Stimulated activated CD4-positive, alpha-beta T cell treated with anti-CD3 and anti-CD28 coated beads, Interleukin-15, amount 100 ng/mL, for 48 hours (primary cell): Measurements from ENCODE around the gene FBXO34.

Source experiments
- DNase-seq, 2 donors: peaks; one replicate each; pipeline ENCODE4 v3.0.0-alpha.2; 2020; ENCODE audit warnings: low read depth in 2 of 2

FBXO34 gene

DNA sequence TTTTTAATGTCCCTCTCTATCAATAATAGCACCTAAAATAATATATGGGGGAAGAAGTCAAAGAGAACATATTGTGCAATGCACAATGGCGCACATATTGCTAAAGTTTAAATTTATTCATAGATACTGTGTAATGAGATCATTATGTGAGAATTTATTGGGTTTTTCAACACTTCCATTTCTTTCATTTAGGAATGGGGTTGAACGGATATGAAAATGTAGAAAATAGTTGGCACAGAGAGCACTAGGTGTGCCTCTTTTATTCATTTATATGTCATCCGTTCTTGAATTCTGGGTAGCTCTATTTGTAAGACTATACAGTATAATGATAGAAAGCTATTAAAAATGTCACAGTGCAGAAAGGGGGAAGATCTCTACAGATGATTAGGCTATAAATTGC is 76.5 kb downstream of the FBXO34 start:
- no peak for DNase-seq

DNA sequence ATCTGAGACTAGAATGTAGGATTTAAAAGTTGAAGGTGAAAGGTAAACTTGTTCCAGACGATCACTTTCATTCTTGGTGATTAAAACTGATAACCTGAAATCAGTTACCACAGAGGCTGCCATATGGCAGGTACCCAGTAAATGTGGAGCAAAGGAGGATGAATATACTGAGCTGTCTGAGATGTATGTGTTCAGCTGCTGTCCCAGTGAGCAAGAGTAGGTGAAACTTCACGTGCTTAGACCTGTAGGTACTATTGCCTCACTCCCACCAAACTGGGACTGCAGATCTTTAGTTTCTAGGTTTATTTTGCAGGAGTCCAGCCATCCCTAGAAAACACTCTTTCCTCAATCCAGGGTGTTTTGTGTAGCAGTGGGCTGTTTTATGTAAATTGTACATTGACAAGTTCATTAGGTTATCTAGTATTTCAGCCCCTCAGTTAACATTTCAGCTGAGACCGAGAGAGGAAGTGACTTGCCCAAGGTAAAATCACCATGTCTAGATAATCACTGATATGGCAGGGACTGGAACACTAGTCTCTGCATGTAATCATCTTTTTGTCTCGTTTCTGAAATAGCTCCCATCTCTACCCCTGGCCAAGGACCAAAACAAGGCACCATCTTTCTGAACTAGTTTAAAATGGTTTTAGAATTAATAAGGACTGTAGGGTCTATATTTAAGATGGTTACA is 77.7 kb downstream of the FBXO34 start:
- no peak for DNase-seq

DNA sequence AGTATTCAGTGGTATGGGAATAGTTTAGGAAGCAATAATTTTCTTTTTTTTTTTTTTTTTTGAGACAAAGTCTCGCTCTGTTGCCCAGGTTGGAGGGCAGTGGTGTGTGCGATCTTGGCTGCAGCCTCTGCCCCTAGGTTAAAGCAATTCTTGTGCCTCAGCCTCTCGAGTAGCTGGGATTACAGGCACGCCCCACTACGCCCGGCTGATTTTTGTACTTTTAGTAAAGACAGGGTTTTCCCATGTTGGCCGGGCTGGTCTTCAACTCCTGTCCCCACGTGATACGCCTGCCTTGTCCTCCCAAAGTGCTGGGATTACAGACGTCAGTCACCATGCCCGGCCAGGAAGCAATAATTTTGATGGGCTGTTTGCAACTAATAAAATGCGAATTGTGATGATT is 78.3 kb downstream of the FBXO34 start:
- no peak for DNase-seq

DNA sequence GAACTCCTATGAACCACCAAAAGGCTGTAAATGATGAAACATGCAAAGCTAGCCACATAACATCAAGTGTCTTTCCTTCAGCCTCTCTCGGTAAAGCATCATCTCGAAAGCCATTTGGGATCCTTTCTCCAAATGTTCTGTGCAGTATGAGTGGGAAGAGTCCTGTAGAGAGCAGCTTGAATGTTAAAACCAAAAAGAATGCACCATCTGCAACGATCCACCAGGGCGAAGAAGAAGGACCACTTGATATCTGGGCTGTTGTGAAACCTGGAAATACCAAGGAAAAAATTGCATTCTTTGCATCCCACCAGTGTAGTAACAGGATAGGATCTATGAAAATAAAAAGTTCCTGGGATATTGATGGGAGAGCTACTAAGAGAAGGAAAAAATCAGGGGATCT is 79.2 kb downstream of the FBXO34 start:
- DNase-seq = no peak

DNA sequence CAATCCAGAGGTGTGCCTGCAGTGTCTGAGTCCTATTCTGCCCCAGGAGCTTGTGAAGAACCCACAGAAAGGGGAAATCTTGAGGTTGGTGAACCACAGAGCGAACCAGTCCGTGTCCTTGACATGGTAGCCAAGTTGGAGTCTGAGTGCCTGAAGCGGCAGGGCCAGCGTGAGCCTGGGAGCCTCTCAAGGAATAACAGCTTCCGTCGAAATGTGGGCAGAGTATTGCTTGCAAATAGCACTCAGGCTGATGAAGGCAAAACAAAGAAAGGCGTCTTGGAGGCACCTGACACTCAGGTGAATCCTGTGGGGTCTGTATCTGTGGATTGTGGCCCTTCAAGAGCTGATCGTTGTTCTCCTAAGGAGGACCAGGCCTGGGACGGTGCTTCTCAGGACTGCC is 79.9 kb downstream of the FBXO34 start:
- DNase-seq = no peak

DNA sequence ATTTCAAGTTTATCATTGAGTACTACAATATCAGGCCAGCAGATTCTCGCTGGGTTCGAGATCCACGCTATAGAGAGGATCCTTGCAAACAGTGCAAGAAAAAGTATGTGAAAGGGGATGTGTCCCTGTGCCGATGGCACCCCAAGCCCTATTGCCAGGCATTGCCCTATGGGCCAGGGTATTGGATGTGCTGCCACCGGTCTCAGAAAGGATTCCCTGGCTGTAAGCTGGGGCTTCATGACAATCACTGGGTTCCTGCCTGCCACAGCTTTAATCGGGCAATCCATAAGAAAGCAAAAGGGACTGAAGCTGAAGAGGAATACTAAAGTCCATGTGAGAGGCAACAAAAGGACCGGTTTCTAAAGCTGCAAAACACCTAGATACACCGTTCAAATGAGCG is 81.0 kb downstream of the FBXO34 start:
- no peak for DNase-seq

DNA sequence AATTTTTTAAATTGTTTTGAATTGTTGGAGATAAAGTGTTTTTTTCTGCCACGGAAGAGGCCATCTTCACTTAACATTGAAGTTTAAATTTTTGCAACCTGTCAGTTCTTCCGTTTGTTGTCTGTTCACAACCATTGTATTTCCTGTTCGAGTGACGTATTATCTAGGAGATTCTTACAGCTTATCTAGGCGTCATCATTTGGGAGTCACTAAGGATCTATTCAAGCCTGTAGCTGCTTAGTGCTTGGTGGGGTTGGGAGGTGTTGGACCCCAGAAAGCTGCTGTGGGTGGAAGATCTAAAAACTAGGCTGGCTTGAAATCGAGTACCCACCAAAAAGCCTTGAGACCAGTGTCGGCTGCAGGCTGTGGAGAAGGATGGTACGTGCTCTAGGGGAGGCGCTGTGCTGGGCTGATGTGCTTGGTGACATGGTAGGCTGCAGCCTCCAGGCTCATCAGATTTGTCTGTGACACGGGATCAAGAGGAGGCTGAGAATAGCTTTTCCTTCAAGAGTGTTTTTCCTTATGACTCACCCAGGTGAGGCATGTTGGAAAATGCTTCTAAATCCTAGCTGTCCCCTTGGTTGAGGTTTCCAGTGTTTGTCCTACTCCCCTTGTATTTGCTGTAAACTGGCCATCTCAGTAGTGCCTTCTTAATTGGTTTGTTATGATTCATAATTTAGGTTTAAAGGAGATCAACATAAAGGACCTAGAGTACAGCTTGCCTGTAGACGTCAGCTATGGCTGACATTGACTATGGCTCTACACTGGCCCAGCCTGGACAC is 82.7 kb downstream of the FBXO34 start:
- no peak for DNase-seq

DNA sequence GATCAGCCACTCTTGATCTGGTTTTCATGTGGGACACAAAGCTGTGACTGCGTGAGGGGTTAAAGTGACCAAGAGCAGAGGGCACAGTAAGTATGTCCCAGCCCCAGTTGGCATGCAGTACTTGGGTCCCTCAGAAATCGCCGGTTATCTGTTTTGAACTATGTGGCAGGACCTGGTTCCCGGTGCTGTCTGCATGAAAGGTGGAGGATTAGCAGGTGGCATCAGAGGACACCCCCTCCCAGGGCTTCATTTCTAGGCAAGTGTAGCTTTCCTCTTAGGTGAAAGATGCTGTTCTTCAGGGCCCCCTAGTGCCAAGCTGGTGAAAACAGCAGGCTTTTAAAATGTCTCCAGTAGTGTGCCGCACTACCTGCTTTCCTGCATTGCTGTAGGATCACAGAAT is 83.3 kb downstream of the FBXO34 start:
- DNase-seq = peak; percentile 30 to 51

DNA sequence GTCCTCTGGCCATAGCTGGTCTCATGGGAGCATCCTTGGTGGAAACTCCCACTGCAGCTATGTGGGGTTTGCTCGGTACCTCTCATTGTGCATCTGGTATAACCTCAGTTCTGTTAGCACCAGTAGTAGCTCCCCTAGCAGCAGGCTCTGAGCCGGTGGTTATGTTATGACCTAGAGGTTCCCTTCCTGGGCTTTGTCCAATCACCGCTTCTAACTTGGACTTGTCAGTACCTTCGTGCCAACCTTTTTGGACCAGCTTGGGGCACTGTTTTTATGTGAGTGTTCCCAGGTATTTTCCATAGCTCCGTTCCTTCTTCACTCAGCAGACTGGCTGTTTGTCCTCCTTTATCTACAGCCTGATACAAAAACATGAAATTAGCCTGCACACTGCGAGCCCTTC is 84.7 kb downstream of the FBXO34 start:
- DNase-seq = no peak

DNA sequence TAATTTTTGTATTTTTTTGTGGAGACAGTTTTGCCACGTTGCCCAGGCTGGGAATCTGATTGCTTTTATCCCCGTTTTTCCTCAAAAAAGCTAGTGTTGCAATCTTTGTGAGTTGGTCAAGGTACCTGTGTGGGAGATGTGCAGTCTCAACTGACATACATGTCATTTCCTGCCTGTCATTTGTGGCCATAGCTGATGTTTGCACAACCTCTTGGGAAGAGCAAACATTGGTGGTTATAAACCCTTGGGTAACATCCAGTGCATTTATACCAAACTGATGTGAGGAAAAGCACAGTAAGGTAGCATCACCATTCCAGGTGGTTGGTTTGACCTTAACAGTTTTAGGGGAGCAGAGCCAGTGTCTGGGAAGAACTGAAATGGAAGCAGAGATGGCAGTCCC is 85.7 kb downstream of the FBXO34 start:
- DNase-seq = no peak

DNA sequence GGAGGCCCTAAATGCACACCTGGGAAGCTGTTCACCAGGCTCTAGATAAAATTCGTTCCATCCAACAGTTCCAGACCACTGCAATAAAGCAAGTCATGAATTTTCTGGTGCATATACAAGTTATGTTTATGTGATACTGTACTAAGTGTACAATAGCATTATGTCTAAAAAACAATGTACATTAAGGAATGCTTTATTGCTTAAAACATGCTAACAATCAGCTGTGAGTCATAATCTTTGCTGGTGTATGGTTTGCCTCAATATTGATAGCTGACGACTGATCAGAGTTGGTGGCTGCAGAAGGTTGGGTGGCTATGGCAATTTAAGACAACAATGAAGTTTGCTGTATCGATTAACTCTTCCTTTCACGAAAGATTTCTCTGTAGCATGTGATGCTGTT is 88.1 kb downstream of the FBXO34 start:
- DNase-seq = no peak

DNA sequence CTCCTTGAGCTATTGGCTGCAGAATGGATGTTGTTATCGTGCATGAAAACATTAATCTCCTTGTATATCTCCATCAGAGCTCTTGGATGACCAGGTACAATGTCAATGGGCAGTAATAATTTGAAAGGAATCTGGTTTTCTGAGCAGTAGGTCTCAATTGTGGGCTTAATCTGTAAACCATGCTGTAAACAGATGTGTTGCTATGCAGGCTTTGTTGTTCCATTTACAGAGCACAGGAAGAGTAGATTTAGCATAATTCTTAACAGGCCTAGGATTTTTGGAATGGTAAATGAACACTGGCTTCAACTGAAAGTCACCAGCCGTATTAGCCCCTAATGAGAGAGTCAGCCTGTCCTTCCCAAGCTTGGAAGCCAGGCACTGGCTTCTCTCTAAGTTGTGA is 90.0 kb downstream of the FBXO34 start:
- DNase-seq = no peak

DNA sequence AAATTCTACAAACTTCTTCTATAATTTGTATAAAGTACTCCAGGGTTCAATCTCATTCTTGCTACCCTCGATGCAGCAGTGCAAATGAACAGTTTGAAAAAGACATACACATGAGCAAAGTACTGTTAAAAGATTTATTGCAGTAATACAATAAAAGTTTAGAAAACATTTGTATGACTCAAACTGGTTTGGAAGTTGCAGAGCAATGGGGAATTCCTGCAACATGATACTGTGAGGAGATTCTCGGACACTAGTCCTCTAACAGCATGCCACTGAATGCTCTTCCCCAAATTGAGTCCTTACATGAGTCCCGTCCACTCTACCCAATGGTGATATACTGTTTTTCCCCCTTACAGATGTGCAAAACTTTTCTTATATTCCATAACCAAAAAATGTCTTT is 95.0 kb downstream of the FBXO34 start:
- DNase-seq = no peak

DNA sequence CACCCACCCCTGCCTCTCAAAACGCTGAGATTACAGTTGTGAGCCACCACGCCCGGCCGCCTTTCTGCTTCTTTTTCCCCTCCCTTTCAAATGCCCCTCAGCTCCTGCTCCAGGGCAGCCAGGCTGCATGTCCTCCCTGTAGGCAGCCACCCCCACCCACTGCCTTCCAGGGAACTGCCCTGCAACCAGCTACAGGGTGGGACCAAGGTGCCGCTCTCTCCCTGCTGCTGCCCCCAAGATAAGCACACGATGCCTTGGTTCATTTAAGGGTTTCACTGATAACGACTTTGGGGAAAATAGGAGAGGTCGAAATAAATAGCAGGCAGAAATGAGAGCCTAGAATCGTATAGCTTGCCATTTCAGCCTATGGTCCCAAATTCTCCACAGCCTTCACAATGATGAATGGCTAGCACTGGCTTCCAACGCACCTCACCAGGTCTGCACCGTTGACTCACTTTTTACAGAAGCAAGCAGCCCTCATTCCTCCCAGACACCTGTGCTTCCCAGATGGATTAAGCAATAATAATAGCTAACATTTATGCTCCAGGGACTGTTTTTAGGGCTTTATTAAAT is 99.7 kb downstream of the FBXO34 start:
- DNase-seq = no peak

DNA sequence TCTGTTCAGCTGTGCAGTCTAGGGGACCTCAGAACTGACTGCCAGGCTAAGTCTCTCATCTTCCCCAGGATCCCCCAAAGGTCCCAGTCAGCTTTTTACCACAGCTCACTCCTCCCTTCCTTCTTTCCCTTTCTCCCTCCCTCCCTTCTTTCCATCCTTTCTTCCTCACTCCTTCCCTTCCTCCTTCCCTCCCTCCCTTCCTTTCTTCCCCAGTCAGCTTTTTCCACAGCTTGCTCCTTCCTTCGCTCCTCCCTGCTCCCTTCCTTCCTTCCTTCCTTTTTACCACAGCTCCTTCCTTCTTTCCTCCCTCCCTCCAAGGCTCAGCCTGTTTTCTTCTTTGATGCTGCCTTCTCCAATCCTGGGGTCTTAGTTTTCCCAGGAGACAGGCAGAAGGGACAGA is 101.2 kb downstream of the FBXO34 start:
- no peak for DNase-seq

DNA sequence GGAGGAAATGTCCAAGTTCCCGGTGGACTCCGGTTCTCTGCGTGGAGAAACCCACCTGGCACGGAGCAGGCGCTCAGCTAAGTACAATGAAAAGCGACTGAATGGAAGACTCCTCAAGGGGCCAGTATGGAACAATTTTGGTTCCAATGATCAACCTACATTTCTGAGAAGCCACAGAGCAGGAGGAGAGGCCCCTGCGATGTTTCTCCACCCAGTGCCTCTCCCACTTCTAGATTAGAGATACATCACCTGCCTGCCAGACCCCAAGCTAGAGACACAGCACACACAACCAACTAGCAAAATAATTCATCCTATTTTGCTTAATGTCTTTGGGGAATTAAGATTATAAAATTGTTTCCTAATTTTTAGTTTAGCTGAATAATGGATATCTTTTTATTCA is 101.6 kb downstream of the FBXO34 start:
- DNase-seq = no peak

DNA sequence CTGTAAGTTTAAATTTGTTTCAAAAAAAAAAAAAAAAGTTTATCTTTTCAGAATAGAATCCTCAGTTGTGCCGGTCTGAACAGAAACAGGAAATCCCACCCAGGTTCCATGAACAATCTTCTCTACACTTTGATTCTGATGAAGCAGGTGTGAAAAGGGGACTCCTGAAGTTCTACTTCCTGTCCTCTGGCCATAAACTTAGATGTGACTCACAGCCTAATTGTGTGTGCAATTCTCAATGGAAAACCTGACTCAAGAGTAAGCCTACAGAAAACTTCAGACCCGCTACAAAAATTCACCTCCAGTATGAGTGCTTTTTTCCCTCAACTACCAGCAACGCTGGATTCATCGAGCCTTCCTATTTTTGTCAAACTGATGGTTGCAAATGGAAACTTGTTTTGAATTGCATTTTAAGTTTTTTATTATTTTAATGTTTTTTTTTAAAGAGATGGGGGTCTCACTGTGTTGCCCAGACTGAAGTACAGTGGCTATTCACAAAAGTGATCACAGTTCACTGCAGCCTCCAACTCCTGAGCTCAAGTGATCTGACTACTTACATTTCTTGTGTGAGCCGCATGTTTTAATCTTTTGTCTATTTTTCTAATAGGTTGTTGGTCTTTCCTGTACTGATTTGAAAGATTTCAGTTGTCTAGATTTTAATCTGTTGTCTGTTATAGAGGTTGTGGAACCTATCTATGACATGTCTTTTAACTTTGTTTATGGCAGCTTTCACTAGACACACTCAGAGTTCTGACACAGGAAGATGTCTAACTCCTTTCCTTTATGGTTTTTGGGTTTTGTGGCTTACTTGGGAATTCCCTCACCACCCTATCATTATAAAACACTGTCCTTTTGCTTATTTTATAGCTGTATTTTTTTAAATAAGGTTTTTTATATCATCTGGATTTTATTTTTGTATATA is 102.8 kb downstream of the FBXO34 start:
- DNase-seq = no peak

DNA sequence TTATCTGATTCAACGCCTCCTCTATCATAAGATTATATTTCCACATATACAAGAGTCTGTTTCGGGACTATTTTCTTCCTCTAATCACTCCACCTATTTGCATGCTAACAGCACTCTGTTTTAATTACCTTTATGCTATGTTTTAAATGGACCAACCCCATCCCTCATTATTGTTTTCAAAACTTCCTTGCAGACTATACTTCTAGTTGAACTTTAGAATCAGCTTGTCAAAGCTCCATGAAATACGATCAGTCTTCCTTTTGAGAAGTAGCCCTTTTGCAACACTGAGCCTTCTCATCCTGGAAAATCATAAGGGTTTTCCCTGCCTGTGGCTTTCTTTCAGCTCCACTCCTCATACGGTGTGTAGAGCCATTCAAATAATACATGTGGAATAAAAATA is 103.5 kb downstream of the FBXO34 start:
- DNase-seq = no peak

DNA sequence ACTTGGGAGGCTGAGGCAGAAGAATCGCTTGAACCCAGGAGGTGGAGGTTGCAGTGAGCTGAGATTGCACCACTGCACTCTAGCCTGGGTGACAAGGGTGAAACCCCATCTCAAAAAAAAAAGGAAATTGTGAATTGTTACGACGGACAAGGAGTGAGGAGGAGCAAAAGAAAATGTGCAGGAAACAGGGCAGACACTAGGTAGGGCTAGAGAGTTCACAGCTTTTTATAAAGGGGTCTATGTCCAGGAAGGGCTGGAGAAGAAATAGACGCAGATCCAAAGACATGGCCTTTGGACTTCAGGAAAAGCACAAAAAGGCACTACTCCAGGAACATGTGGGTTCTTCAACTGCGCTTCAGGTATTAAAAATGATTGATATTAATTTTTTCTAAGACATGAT is 106.0 kb downstream of the FBXO34 start:
- no peak for DNase-seq

DNA sequence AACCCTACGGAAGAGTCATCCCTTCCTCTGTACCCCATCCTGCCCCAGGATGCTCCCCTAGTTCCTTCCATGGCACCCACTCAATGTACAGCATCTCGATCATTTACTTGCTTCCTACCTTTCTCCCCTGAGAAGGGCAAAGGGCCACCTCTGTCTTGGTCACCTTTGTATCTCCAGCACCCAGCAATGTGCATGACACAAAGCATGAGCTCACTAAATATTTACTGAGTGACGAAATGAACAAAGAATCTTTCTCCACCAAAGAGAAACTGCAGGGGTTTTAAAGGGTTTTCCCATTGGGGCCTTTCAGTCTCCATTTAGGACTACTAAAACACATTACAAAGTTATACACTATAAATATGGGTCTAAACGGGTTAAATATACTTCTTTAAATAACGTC is 109.8 kb downstream of the FBXO34 start:
- no peak for DNase-seq

DNA sequence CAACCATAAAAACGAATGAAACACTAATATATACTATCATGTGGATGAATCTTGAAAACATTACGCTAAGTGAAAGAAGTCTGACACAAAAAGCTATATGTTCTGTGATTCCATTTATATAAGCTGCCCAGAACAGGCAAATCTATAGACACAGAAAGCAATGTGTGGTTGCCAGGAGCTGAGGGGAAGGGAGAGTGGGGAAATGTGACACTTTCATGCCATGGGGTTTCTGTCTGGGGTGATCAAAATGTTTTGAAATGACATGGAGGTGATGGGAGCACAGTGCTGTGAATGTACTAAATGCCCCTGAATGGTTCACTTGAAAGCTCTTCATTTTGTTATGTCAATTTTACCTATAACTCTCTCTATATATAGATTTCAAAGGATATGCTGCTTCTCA is 110.3 kb downstream of the FBXO34 start:
- no peak for DNase-seq

DNA sequence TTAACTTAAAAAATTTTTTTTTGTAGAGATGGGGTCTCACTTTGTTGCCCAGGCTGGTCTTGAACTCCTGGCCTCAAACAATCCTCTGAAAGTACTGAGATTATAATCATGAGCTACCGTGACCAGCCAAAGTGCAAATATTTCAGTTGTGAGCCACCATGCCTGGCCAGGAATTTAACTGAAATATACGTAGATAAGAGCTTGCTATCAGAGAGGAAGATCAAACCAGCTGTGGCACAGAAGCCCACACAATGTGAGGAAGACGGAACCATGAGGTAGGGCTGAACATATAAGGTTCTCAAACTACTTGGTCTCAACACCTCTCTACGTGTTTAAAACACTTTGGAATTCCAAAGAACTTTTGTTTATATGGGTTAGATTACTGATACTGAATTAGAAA is 111.3 kb downstream of the FBXO34 start:
- DNase-seq = no peak
